Measurements from ENCODE around the gene KIAA0232.
"Not testable (repeated sequence)": the region's sequence is repeated elsewhere in the genome, so short reads cannot be mapped to it uniquely, and the experiment has no call there.

The KIAA0232 gene

GRCh38 chr4:6754481-6755087, 27.9 kb upstream of the KIAA0232 start:
- no peak for DNase-seq (ENCODE audit: low spot score)

- no peak for DNase-seq (ENCODE audit: low spot score)
Observed at GRCh38 chr4:6755088-6755753, 27.3 kb upstream of the KIAA0232 start.

DNA sequence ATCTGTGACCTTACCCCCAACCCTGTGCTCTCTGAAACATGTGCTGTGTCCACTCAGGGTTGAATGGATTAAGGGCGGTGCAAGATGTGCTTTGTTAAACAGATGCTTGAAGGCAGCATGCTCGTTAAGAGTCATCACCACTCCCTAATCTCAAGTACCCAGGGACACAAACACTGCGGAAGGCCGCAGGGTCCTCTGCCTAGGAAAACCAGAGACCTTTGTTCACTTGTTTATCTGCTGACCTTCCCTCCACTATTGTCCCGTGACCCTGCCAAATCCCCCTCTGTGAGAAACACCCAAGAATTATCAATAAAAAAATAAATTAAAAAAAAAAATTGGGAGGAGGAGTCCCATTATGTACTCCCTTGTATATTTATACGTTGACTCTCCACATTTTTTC, 26.2 kb upstream of the KIAA0232 start:
- not testable (repeated sequence) for DNase-seq (ENCODE audit: low spot score)

DNA sequence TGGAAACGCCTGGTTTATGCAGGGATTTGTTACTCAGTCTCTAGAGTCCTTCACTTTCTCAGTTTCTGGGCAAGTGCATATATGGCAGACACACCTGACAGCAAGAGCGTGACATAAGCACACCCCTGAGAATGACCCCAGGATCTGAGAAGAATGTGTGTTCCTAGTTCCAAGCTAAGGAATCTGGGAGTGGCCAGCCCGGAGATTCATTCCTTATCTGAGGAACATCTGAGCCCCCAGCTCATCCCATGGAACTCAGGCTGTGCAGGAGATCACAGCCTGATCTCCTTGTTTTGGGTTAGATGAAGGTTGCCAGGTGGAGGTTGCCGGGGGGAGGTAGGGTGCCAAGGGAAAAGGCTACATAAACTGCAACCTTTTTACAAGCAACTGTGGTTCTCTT, 23.8 kb upstream of the KIAA0232 start:
- DNase-seq (ENCODE audit: low spot score): no peak

DNA sequence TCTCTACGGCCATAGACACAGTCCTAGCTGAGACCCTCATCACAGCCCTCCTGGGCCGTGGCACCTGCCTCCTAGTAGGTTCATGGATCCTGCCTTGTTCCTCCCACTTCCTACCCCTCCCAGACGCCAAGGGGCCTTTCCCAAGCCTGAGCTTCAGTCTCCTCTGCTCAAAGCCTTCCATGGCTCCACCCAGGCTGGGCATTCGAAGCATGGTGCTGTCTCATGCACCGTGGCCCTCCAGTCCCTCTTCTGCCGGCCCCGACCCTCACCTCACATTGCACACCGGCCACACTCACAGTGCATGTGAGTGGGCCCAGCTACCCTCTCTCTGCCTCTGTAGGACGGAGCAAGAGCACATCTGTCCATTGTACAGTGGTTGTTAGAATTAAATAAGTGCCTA, 21.7 kb upstream of the KIAA0232 start:
- no peak for DNase-seq (ENCODE audit: low spot score)

- DNase-seq (ENCODE audit: low spot score): no peak
Observed at GRCh38 chr4:6761649-6762615, 20.6 kb upstream of the KIAA0232 start.

GRCh38 chr4:6763330-6763851, 19.1 kb upstream of the KIAA0232 start:
- DNase-seq (ENCODE audit: low spot score): no peak

DNA sequence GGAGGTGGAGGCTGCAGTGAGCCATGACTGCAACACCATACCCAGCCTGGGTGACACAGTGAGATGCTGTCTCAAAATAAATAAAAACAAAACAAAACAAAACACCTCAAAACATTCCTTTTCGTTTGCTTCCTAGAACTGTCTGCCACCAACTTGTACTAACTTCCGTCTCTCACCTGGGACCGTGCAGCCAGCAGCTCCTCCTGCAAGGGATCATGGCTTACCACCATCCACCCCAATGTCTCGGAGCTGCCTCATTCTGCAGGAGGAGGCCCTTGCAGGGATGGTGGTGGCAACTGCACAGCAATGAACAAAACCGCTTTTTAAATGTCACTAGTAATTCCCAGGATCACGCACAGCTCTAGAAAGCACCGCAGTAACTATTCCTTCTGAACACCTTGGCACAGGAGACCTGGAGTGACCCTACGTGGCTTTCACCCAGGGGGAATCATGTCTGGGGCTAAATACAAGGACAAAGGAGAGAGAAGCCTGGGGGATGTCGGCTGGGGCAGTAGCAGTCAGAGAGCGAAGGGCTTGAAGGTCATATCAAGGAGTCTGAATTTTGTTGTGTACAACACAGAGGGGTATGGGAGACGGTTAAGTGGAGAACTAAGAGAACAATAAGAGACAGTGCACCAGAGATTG, 17.4 kb upstream of the KIAA0232 start:
- no peak for DNase-seq (ENCODE audit: low spot score)

- no peak for DNase-seq (ENCODE audit: low spot score)
Observed at GRCh38 chr4:6765703-6766102, 16.8 kb upstream of the KIAA0232 start.

DNA sequence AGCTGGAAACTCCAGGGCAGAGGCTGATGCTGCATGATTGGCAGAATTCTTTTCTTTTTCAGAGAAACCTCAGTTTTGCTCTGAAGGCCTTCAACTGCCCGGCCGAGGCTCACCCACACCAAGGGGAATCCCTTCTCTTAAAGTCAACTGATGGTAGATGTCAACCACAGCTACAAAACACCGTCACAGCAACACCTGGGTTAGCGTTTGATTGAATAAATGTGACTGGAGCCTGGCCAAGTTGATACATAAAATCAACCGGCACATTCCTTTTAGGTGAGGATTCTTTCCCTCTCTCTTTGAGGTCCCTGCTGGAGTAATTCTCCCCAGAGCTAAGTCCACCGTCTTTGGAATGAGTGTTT, 15.2 kb upstream of the KIAA0232 start:
- no peak for DNase-seq (ENCODE audit: low spot score)

GRCh38 chr4:6767748-6768538, 14.6 kb upstream of the KIAA0232 start:
- no peak for DNase-seq (ENCODE audit: low spot score)

DNA sequence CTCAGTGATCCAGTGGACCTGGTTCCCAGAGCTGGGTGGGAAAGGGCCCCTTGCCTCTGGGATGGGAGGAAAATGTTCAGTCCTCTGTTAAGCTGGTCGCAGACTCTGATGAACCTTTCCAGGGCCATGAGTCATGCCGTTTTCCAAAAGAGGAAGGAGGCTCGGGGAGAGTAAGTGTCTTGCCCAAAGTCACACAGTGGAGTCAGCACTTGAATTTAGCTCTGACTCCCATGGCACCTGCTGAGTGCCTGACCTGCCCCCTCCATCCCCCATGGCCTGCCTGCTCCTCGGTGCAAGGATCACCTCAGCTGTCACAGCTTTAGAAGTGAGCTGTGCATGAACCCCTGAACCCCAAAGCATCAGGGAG, 14.0 kb upstream of the KIAA0232 start:
- DNase-seq (ENCODE audit: low spot score): no peak

DNA sequence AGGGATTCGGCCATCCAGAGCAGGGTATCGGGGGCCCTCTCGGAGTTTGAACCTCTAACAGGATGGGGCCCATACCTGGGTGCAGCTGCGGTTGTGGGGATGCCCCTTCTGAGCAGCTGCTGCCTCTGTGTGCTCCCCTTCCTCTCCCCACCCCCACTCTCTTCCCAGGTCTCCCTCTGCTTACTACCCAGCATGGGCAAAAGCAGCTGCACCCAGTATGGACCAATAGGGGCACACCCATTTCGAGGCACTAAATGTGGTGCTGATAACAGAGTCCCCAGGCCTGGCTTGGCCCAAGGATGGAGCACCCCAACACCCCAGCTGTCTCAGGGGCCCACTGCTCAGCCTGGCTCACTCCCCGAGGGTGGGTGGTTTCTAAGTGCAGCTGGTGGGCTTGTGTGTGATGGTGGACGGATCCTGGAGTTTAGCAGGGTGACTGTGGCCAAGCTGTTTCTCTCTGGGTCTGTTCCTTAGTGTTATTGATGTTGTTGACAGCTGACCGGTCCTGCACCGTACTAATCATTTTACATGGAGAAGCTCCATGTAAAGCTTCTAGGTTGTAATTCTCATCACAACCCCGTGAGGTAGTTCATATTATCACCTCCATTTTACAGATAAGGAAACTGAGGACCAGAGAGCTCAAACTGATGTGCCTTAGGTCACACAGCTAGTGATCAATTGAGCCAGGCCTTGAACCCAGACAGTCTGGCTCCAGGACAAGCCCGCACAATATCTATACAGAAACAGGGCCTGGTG, 13.1 kb upstream of the KIAA0232 start:
- DNase-seq (ENCODE audit: low spot score): no peak

DNA sequence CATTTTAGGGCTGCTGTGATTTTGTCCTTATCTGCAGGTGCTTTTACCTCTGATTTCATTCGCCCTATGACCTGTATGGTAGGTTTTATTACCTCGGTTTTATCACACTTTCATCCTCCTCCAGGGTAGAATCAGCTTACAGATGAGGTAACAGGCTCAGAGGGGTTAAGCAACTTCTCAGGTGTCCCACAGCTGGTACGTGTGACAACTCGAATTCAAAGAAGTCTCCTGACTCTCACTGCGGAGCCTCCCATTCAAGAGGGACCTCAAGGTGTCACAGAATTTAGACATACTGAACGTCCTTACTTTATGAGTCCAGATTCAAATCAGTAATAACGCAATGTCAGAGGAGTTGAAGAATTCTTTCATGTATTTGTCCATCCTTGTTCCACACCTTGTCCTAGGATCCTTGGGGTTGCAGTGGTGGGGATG, 12.5 kb upstream of the KIAA0232 start:
- no peak for DNase-seq (ENCODE audit: low spot score)

- DNase-seq (ENCODE audit: low spot score): no peak
Observed at GRCh38 chr4:6770581-6771228, 11.8 kb upstream of the KIAA0232 start.

DNA sequence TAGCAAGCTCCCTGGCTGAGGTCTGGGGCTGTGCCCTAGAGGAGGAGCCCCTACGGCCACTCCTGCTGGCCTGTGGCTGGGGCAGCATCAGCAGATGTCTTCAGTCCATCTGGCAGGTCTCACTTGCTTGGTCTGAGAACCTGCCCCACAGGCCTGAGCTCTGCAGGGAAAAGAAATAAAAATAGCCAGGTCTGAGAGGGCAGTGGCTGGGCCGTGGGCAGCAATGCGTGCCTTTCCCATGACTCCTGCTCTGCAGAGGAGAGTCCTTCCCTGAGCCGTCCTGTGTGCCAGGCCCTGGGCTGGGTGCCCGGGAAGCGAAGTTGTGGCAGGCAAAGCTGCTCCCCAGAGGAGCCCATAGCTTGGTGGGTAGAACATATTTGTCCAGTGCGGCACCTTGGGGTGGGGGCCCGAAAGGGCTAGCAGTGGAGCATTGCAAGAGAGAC, 11.3 kb upstream of the KIAA0232 start:
- no peak for DNase-seq (ENCODE audit: low spot score)

- no peak for DNase-seq (ENCODE audit: low spot score)
Observed at GRCh38 chr4:6772223-6772928, 10.2 kb upstream of the KIAA0232 start.

DNA sequence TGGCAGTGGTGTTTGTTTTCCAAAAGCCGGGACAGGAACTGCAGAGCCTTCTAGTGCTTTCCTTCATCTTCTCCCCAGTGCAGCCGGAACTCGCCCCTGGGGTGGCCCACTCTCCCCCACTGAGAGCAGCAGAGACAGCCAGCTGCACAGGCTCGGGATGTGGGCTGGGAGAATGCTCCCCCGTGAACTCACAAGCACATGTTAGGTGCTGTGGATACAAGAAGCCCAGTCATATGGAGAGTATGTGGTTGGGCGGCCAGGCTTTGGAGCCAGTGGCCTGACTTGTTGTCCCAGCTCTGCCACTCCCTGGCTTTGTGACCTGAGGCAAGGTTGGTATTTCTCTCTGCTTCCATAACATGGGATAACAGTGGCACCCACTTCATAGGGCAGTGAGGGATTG, 9.4 kb upstream of the KIAA0232 start:
- no peak for DNase-seq (ENCODE audit: low spot score)
